H1 (cell line): Measurements from ENCODE around the gene IGF2R. TPM values are rescaled to one million over a fixed set of nuclear protein-coding genes. Genes with fewer than 3 reads are reported as not detected.
A peak's percentile ranks its signal among the peaks of the same experiment; 100 is the strongest.

ENCODE experiments used
- CTCF ChIA-PET: fragments of 300-600 bp; sonication (Branson Sonifier 250); formaldehyde crosslinking; loops from one replicate; lab custom pipeline; 2021; ENCODE audit not compliant: partially characterized antibody; lab: Charles Lee
- POLR2A ChIA-PET: fragments of 300-600 bp; sonication (Branson Sonifier 250); formaldehyde crosslinking; loops from one replicate; lab custom pipeline; 2021; ENCODE audit warnings: inconsistent platforms; ENCODE audit not compliant: partially characterized antibody; lab: Charles Lee
- DNase-seq, 2 experiments: peaks; one replicate each; pipeline versions ENCODE4 v3.0.0 to v3.0.0-alpha.2; 2010 to 2022; ENCODE audit warnings: low spot score in 2 of 2, low read depth in 1 of 2, mixed read lengths in 1 of 2
- FAIRE-seq: peaks from 2 replicates; lab custom pipeline; 2011; peaks lifted over from hg19 to GRCh38; lab: Jason Lieb, UNC
- H2AFZ ChIP-seq: 2 replicates; pipeline ENCODE4 v1.8.1; 2012; ENCODE audit warnings: low read length, inconsistent platforms
- H2AK5ac ChIP-seq: 2 replicates; pipeline ENCODE4 v1.6.1; 2013; ENCODE audit warnings: low read depth, low read length
- H2BK120ac ChIP-seq: replicated peaks from 2 replicates; pipeline ENCODE3; 2013; ENCODE audit warnings: low read depth, low read length, inconsistent platforms
- H2BK12ac ChIP-seq: 2 replicates; pipeline ENCODE4 v1.6.1; 2013; ENCODE audit warnings: low read depth, low read length
- H2BK15ac ChIP-seq: 2 replicates; pipeline ENCODE4 v1.6.1; 2013; ENCODE audit warnings: low read length
- H2BK20ac ChIP-seq: 2 replicates; pipeline ENCODE4 v1.6.1; 2013; ENCODE audit warnings: low read length
- H2BK5ac ChIP-seq: 2 replicates; pipeline ENCODE4 v1.6.1; 2013; ENCODE audit warnings: low read depth, low read length
- H3K14ac ChIP-seq: 2 replicates; pipeline ENCODE4 v1.6.1; 2013; ENCODE audit warnings: inconsistent platforms; ENCODE audit not compliant: insufficient read length
- H3K18ac ChIP-seq: 2 replicates; pipeline ENCODE4 v1.6.1; 2013; ENCODE audit warnings: low read length; ENCODE audit errors: extremely low read depth
- H3K23ac ChIP-seq: 2 replicates; pipeline ENCODE4 v1.6.1; 2013; ENCODE audit warnings: inconsistent platforms; ENCODE audit not compliant: insufficient read length
- H3K23me2 ChIP-seq: 2 replicates; pipeline ENCODE4 v1.6.1; 2013; ENCODE audit warnings: low read depth, low read length
- H3K27ac ChIP-seq: 2 replicates; pipeline ENCODE4 v1.6.1; 2011; ENCODE audit warnings: low read depth, low read length, inconsistent platforms
- H3K27me3 ChIP-seq, 4 experiments: replicated peaks in 1 of 4; 1 replicate in 1 of 4; 2 replicates in 3 of 4; pipeline versions ENCODE4 v1.6.1 to v1.8.1; 2011 to 2013; ENCODE audit warnings: low read length in 3 of 4, mild to moderate bottlenecking in 3 of 4, inconsistent platforms in 2 of 4, mixed read lengths in 2 of 4, moderate library complexity in 1 of 4; ENCODE audit not compliant: control insufficient read depth in 3 of 4, insufficient read depth in 3 of 4; ENCODE audit errors: extremely low read depth in 1 of 4
- H3K36me3 ChIP-seq, 4 experiments: 2 replicates each; pipeline versions ENCODE4 v1.6.1 to v1.8.1; 2011 to 2013; ENCODE audit warnings: mild to moderate bottlenecking in 4 of 4, low read length in 3 of 4, moderate library complexity in 2 of 4, control low read depth in 1 of 4, inconsistent platforms in 1 of 4; ENCODE audit not compliant: insufficient read depth in 4 of 4, control insufficient read depth in 2 of 4
- H3K4ac ChIP-seq: replicated peaks from 2 replicates; pipeline ENCODE3; 2013; ENCODE audit warnings: low read length, low read depth, mixed read lengths, inconsistent platforms; ENCODE audit not compliant: insufficient read length
- H3K4me1 ChIP-seq, 4 experiments: replicated peaks in 1 of 4; 1 replicate in 1 of 4; 2 replicates in 3 of 4; pipeline versions ENCODE4 v1.6.1 to v1.8.1; 2011 to 2013; ENCODE audit warnings: low read length in 3 of 4, inconsistent platforms in 2 of 4, mixed read lengths in 1 of 4; ENCODE audit not compliant: insufficient read depth in 4 of 4, control insufficient read depth in 3 of 4
- H3K4me2 ChIP-seq, 2 experiments: 2 replicates each; pipeline versions ENCODE4 v1.6.1 to v1.8.1; 2011 to 2013; ENCODE audit warnings: low read depth in 2 of 2, low read length in 2 of 2, control low read depth in 1 of 2, inconsistent platforms in 1 of 2, mild to moderate bottlenecking in 1 of 2; ENCODE audit not compliant: insufficient read depth in 1 of 2
- H3K4me3 ChIP-seq, 4 experiments: fragments of 200-600, 300-600 bp in 1 of 4; sonication (generic), shearing (Covaris generic), sonication (Bioruptor Twin) in 1 of 4; 2 replicates each; pipeline versions ENCODE4 v1.5.1 to v1.8.1; 2011 to 2016; ENCODE audit warnings: low read length in 4 of 4, low read depth in 3 of 4, control low read depth in 2 of 4, inconsistent platforms in 2 of 4, mild to moderate bottlenecking in 2 of 4, mixed read lengths in 1 of 4, moderate library complexity in 1 of 4; ENCODE audit not compliant: insufficient read depth in 2 of 4; ENCODE audit errors: extremely low read depth in 1 of 4
- H3K56ac ChIP-seq: replicated peaks from 2 replicates; pipeline ENCODE3; 2013; ENCODE audit warnings: low read depth, mild to moderate bottlenecking, mixed read lengths, low read length, inconsistent platforms; ENCODE audit not compliant: insufficient read length
- H3K79me1 ChIP-seq: 2 replicates; pipeline ENCODE4 v1.6.1; 2013; ENCODE audit warnings: low read depth, low read length, control low read depth
- H3K79me2 ChIP-seq, 2 experiments: 2 replicates each; pipeline versions ENCODE4 v1.6.1 to v1.8.1; 2012 to 2013; ENCODE audit warnings: low read length in 2 of 2, mild to moderate bottlenecking in 2 of 2, inconsistent platforms in 1 of 2; ENCODE audit not compliant: insufficient read depth in 2 of 2, control insufficient read depth in 1 of 2
- H3K9ac ChIP-seq, 4 experiments: replicated peaks in 1 of 4; 1 replicate in 1 of 4; 2 replicates in 3 of 4; pipeline versions ENCODE4 v1.6.1 to v1.8.1; 2011 to 2013; ENCODE audit warnings: low read depth in 3 of 4, low read length in 3 of 4, control low read depth in 2 of 4, mild to moderate bottlenecking in 2 of 4, moderate library complexity in 2 of 4, inconsistent platforms in 1 of 4; ENCODE audit errors: extremely low read depth in 1 of 4
- H3K9me3 ChIP-seq, 2 experiments: 2 replicates each; pipeline versions ENCODE4 v1.6.1 to v1.8.1; 2012 to 2013; ENCODE audit warnings: mild to moderate bottlenecking in 2 of 2, moderate library complexity in 2 of 2, control low read depth in 1 of 2, inconsistent platforms in 1 of 2, low read depth in 1 of 2, low read length in 1 of 2, mixed read lengths in 1 of 2; ENCODE audit not compliant: insufficient read depth in 2 of 2
- H4K20me1 ChIP-seq, 2 experiments: replicated peaks in 1 of 2; 2 replicates each; pipeline versions ENCODE3 to v1.8.1; 2011 to 2013; ENCODE audit warnings: inconsistent platforms in 2 of 2, low read length in 2 of 2, mild to moderate bottlenecking in 1 of 2; ENCODE audit not compliant: insufficient read depth in 2 of 2, control insufficient read depth in 1 of 2
- H4K5ac ChIP-seq: 2 replicates; pipeline ENCODE4 v1.6.1; 2013; ENCODE audit warnings: low read length, low read depth, mixed read lengths, inconsistent platforms; ENCODE audit not compliant: insufficient read length
- H4K8ac ChIP-seq: 2 replicates; pipeline ENCODE4 v1.8.0; 2013; ENCODE audit warnings: mild to moderate bottlenecking, moderate library complexity, low read length, inconsistent platforms; ENCODE audit not compliant: insufficient read depth; ENCODE audit errors: extremely low read depth
- H4K91ac ChIP-seq: replicated peaks from 2 replicates; pipeline ENCODE3; 2013; ENCODE audit warnings: low read length, mixed read lengths, inconsistent platforms; ENCODE audit not compliant: insufficient read length
- CBX5 ChIP-seq: fragments of 300-800, 300-1000 bp; sonication (generic); IDR thresholded peaks from 2 replicates; pipeline ENCODE4 v1.7.1; 2016; ENCODE audit warnings: antibody characterized with exemption, low read length, low read depth
- CTBP2 ChIP-seq: IDR thresholded peaks from 2 replicates; pipeline ENCODE4 v1.7.0; 2011; ENCODE audit warnings: borderline replicate concordance, mild to moderate bottlenecking, moderate library complexity, mixed read lengths, low read length; ENCODE audit not compliant: insufficient read depth, insufficient read length
- JUN ChIP-seq: IDR thresholded peaks from 2 replicates; pipeline ENCODE4 v1.6.1; 2011; ENCODE audit warnings: low read depth, mild to moderate bottlenecking, improper control_type of control experiment, low read length
- PHF8 ChIP-seq: fragments of 200-600 bp; sonication (generic); conservative IDR thresholded peaks from 2 replicates; pipeline ENCODE4 v1.7.1; 2012; ENCODE audit warnings: low read depth, mild to moderate bottlenecking, inconsistent platforms, low read length, moderate library complexity
- RXRA ChIP-seq: IDR thresholded peaks from 2 replicates; pipeline ENCODE4 v1.6.1; 2011; ENCODE audit warnings: low read depth, mild to moderate bottlenecking, low read length, moderate library complexity; ENCODE audit not compliant: insufficient read depth
- SIN3A ChIP-seq, 2 experiments: IDR thresholded peaks in 1 of 2; conservative IDR thresholded peaks in 1 of 2; 2 replicates each; pipeline ENCODE4 v1.6.1; 2011 to 2012; ENCODE audit warnings: low read length in 2 of 2, improper control_type of control experiment in 1 of 2, low read depth in 1 of 2, mild to moderate bottlenecking in 1 of 2
- SIRT6 ChIP-seq: IDR thresholded peaks from one replicate; pipeline ENCODE4 v1.7.1; 2012; ENCODE audit warnings: low read length, inconsistent platforms
- SP1 ChIP-seq: IDR thresholded peaks from 2 replicates; pipeline ENCODE4 v1.6.1; 2011; ENCODE audit warnings: low read depth, low read length
- TEAD4 ChIP-seq: IDR thresholded peaks from 2 replicates; pipeline ENCODE4 v1.6.1; 2012; ENCODE audit warnings: low read depth, low read length, inconsistent platforms, mixed read lengths
- ZNF274 ChIP-seq: IDR thresholded peaks from 2 replicates; pipeline ENCODE4 v1.7.0; 2012; ENCODE audit warnings: low read length, borderline replicate concordance; ENCODE audit errors: extremely low read depth
- WGBS, 2 experiments: shearing (Covaris generic) in 1 of 2; methylation state at CpG; one replicate each; pipeline versions ENCODE4 v1.1.6 to v1.1.7; 2013 to 2015; ENCODE audit warnings: low lambda C conversion rate in 2 of 2, mixed read lengths in 2 of 2, inconsistent platforms in 1 of 2, low coverage in 1 of 2, missing lambda C conversion rate in 1 of 2; ENCODE audit not compliant: insufficient replicate concordance in 2 of 2, insufficient coverage in 1 of 2, insufficient read length in 1 of 2; ENCODE audit errors: extremely low coverage in 1 of 2, missing lambda C conversion rate in 1 of 2; 5-methylcytosine and 5-hydroxymethylcytosine counted together
- polyA plus RNA-seq, 7 experiments: library from polyadenylated mRNA; depleted of rRNA in 3 of 7; stranded (reverse) in 5 of 7; unstranded in 2 of 7; fragments of >200 nt in 5 of 7; fragments of 200-250 nt in 2 of 7; gene quantifications; 1 replicate in 5 of 7; 2 replicates in 1 of 7; 4 replicates in 1 of 7; pipeline versions ENCODE4 v1.2.1 to v1.2.3, GENCODE V29; 2011 to 2013; ENCODE audit warnings: missing spikeins in 2 of 7, mixed read lengths in 2 of 7
- total RNA-seq: library from RNA; stranded (reverse); fragmentation: NEBNext Ultra II Directional; extraction: Animal tissue kit (Norgen Biotek cat#: 25700); gene quantifications from 2 replicates; pipeline ENCODE4 v1.2.1, GENCODE V29; 2021

Gene IGF2R
- total and polyA plus RNA-seq, 2 of the 8 experiments (the other 6 are each of a cell fraction or from before 2014, with no cell fraction given), result 20.6 to 74.1 TPM

GRCh38 chr6:160010067-160010466 is 41.2 kb downstream of the IGF2R start:
- Histone ChIP-seq H3K9ac (0 out of 7 replicates have a peak overlapping the region, but pooled peaks of 1 of the 4 experiments have one; percentile 6), H3K56ac (no peak overlapping the region), H3K27me3 (no peaks in the 10 kb centered on the region), H3K79me1 (peaks cover 6% of the 10 kb centered on the region; the same call in 1 of the 2 replicates), H3K23ac (no peak overlapping the region), H4K20me1 (peaks cover 0 to 10% of the 10 kb centered on the region in 2 experiments), H2BK5ac (no peak overlapping the region), H3K14ac (no peak overlapping the region), H3K4ac (no peak overlapping the region), H3K9me3 (peaks cover 0 to 15% of the 10 kb centered on the region in 2 experiments; a peak in 2 of 4 replicates), H3K4me1 (no peaks in the 10 kb centered on the region; a peak in 2 of 7 replicates), H2BK120ac (no peak overlapping the region), H2BK15ac (no peak overlapping the region), H2AFZ (no peak overlapping the region), H3K36me3 (peaks cover 0 to 34% (median 6%) of the 10 kb centered on the region in 4 experiments; a peak in 5 of 8 replicates), H4K8ac (no peak overlapping the region), H3K18ac (no peak overlapping the region), H3K79me2 (peaks cover 0 to 34% of the 10 kb centered on the region in 2 experiments; a peak in 2 of 4 replicates), H2BK20ac (no peak overlapping the region), H4K5ac (no peak overlapping the region), H3K4me3 (no peak overlapping the region), H2BK12ac (no peak overlapping the region), H3K23me2 (peaks cover 2% of the 10 kb centered on the region; the same call in 1 of the 2 replicates), H4K91ac (no peak overlapping the region), H3K4me2 (no peak overlapping the region), H3K27ac (no peak overlapping the region), H2AK5ac (no peak overlapping the region)
- POLR2A ChIA-PET, result no interaction called here
- no peak for DNase-seq
- no peak for FAIRE-seq
- 83% methylated on average over 8 of the region's 8 CpGs; no CpG with 5 or more reads in 1 of the 2 experiments for WGBS, 2 experiments
- CTCF ChIA-PET, result no interaction called here
- TF ChIP-seq SIRT6 (no peak), CTBP2 (no peak), PHF8 (no peak), ZNF274 (no peak), SIN3A (conservative IDR thresholded peaks at IDR 0.05 in 1 of 2, IDR thresholded peaks at IDR 0.05 in 1 of 2; ENCODE audit: low read depth in 1 of 2, low read length in 2 of 2) (no peak), TEAD4 (no peak), JUN (no peak), RXRA (no peak), SP1 (no peak), CBX5 (no peak)
